ENCODE measurements around the gene STK25.

Gene STK25

GRCh38 chr2:241467777-241468475, 40.5 kb downstream of the STK25 start:
- Histone ChIP-seq H3K27ac (no peak overlapping the region), H3K4me3 (no peak overlapping the region)
- TF ChIP-seq, protein P1, sequence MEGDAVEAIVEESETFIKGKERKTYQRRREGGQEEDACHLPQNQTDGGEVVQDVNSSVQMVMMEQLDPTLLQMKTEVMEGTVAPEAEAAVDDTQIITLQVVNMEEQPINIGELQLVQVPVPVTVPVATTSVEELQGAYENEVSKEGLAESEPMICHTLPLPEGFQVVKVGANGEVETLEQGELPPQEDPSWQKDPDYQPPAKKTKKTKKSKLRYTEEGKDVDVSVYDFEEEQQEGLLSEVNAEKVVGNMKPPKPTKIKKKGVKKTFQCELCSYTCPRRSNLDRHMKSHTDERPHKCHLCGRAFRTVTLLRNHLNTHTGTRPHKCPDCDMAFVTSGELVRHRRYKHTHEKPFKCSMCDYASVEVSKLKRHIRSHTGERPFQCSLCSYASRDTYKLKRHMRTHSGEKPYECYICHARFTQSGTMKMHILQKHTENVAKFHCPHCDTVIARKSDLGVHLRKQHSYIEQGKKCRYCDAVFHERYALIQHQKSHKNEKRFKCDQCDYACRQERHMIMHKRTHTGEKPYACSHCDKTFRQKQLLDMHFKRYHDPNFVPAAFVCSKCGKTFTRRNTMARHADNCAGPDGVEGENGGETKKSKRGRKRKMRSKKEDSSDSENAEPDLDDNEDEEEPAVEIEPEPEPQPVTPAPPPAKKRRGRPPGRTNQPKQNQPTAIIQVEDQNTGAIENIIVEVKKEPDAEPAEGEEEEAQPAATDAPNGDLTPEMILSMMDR (IDR thresholded peaks at IDR 0.05) = no peak
- DNase-seq (ENCODE audit: low spot score) = no peak

GRCh38 chr2:241466230-241466629, 42.2 kb downstream of the STK25 start:
- no peak for DNase-seq (ENCODE audit: low spot score)
- no peak overlapping the region for H3K27ac ChIP-seq
- TF ChIP-seq, protein P1 (IDR thresholded peaks at IDR 0.05) = no peak
- no peak overlapping the region for H3K4me3 ChIP-seq

- no peak for DNase-seq (ENCODE audit: low spot score)
- Histone ChIP-seq H3K4me3 (no peak overlapping the region), H3K27ac (no peak overlapping the region)
- TF ChIP-seq, protein P1 (IDR thresholded peaks at IDR 0.05) = no peak
Observed at GRCh38 chr2:241465543-241465942, 42.8 kb downstream of the STK25 start.

DNA sequence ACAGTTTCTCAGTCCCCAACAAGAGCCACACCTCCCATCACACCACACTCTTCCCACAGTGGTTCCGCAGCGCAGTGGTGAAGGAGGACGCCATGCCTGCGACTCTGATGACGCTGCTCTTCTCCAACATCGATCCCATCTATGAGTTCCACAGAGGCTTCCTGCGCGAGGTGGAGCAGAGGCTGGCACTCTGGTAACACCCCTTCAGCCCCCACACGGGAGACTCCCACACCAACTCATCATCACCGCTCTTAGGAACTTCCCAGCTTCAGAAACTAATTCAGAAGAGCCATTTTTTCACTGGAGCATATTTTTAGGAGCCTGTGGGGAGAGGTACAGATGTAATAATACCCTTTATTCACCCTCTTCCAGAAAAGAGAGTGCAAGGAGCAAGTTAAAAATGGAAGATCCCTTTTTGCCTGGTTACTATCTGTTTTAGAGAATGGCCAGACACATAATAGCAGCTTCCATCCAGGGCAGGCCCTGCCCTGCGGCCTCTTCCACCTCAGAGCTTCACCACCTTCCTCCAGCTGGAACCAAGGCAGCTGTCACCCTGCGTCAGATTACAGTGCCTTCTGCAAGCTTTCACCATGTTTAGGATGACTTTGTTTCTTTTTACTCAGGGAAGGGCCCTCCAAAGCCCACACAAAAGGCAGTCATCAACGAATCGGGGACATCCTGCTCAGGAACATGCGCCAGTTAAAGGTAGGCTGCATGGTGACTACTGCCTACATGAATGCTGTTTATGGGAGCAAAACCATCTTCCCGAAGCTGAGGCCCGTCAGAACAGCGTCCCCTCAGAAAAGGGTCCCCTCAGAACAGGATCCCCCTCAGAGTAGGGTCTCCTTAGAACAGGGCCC, 44.9 kb downstream of the STK25 start:
- TF ChIP-seq, protein P1 (IDR thresholded peaks at IDR 0.05) = no peak
- Histone ChIP-seq H3K4me3 (no peak overlapping the region), H3K27ac (no peak overlapping the region)
- DNase-seq (ENCODE audit: low spot score) = no peak

GRCh38 chr2:241461693-241462677, 46.4 kb downstream of the STK25 start:
- Histone ChIP-seq H3K27ac (no peak overlapping the region), H3K4me3 (no peak overlapping the region)
- TF ChIP-seq, protein P1 (IDR thresholded peaks at IDR 0.05) = no peak
- DNase-seq (ENCODE audit: low spot score) = no peak

- TF ChIP-seq, protein P1 (IDR thresholded peaks at IDR 0.05) = no peak
- no peak for DNase-seq (ENCODE audit: low spot score)
- no peak overlapping the region for H3K27ac ChIP-seq
- H3K4me3 ChIP-seq = no peak overlapping the region
Observed at GRCh38 chr2:241460631-241461030, 47.8 kb downstream of the STK25 start.
